Spinal cord (tissue), 10 donors: ENCODE measurements around the gene CFAP58. TPM values are rescaled to one million over a fixed set of nuclear protein-coding genes. Genes with fewer than 3 reads are reported as not detected.
A peak's percentile ranks its signal among the peaks of the same experiment; 100 is the strongest.

Experiments
- DNase-seq, 6 donors: peaks; one replicate each; pipeline versions ENCODE4 v3.0.0 to v3.0.0-alpha.2; 2013 to 2015; ENCODE audit warnings: low spot score in 6 of 6, low read depth in 4 of 6
- H3K27ac ChIP-seq: one replicate; pipeline ENCODE4 v1.5.1; 2013; ENCODE audit warnings: low read depth, low read length, control low read depth
- H3K27me3 ChIP-seq: one replicate; pipeline ENCODE4 v1.6.1; 2013; ENCODE audit warnings: low read length; ENCODE audit not compliant: control insufficient read depth, insufficient read depth
- H3K36me3 ChIP-seq: one replicate; pipeline ENCODE4 v1.6.1; 2013; ENCODE audit warnings: low read length; ENCODE audit not compliant: control insufficient read depth, insufficient read depth
- H3K4me1 ChIP-seq: one replicate; pipeline ENCODE4 v1.6.1; 2013; ENCODE audit warnings: low read length; ENCODE audit not compliant: control insufficient read depth, insufficient read depth
- H3K4me3 ChIP-seq: one replicate; pipeline ENCODE4 v1.5.1; 2013; ENCODE audit warnings: low read depth, low read length, control low read depth
- H3K9me3 ChIP-seq: one replicate; pipeline ENCODE4 v1.6.1; 2013; ENCODE audit warnings: low read length; ENCODE audit not compliant: control insufficient read depth, insufficient read depth
- WGBS: methylation state at CpG from one replicate; pipeline ENCODE4 v1.1.5; 2013; ENCODE audit warnings: missing lambda C conversion rate; ENCODE audit not compliant: insufficient coverage; 5-methylcytosine and 5-hydroxymethylcytosine counted together
- polyA plus RNA-seq, 2 donors: library from polyadenylated mRNA; unstranded; fragments of 120-200 nt; gene quantifications; one replicate each; pipeline ENCODE4 v1.2.1, GENCODE V29; 2013; ENCODE audit not compliant: insufficient read length in 2 of 2
- total RNA-seq, 2 donors: library from RNA; depleted of rRNA in 1 of 2; stranded (reverse); fragments of 120-200 nt in 1 of 2; fragments of >200 nt in 1 of 2; gene quantifications; one replicate each; pipeline versions ENCODE4 v1.2.3 to v1.2.4, GENCODE V29; 2013 to 2014
- donor health status: healthy.

The CFAP58 gene
- total and polyA plus RNA-seq, 4 donors = 0.74 to 2.3 (median 1.0) TPM

DNA sequence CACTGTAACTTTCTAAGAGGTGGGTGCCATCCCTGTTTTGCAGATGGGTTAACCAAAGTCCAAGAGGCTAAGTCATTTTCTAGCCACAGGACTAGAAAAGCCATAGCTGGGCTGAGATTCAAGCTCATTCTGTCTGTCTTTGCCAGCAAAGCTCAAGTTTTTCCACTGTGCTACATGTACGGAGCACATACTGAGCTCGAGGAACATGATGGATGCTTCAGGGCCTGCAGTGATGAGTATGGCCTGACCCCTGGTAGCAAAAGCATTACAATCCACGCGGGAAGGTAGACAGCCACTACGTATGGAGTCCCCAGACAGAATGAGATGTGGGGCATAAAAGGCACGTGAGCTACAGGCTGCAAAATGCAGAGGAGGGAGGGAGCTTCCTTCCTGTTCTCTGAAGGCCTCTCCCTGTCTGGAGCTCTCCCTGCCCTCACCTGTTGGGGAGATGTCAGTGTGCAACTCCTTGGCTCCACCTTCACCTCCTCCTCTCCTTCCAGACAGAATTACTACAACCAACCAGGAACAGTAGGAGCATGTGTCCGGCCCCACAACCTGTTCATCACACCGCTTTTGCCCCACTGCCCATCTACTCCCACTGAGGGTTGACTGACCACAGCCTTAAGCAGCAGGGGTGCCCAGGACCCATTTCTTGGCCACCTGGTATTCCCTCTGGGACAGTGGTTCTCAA is 31.8 kb upstream of the CFAP58 start:
- no peak overlapping the region for H3K4me3 ChIP-seq
- DNase-seq = no peak
- WGBS = 75% methylated on average over 8 of the region's 8 CpGs
- peaks cover 4% of the 10 kb centered on the region for H3K36me3 ChIP-seq
- H3K4me1 ChIP-seq = peaks cover 67% of the 10 kb centered on the region
- no peak overlapping the region for H3K27ac ChIP-seq
- no peaks in the 10 kb centered on the region for H3K9me3 ChIP-seq
- no peaks in the 10 kb centered on the region for H3K27me3 ChIP-seq

- Histone ChIP-seq H3K4me1 (peaks cover 72% of the 10 kb centered on the region), H3K4me3 (no peak overlapping the region), H3K27me3 (no peaks in the 10 kb centered on the region), H3K9me3 (no peaks in the 10 kb centered on the region), H3K36me3 (peaks cover 4% of the 10 kb centered on the region), H3K27ac (no peak overlapping the region)
- peak in 1 of 6 donors; percentile 45 for DNase-seq
- WGBS = 55% methylated on average over 6 of the region's 7 CpGs
These were observed 31.2 kb upstream of the CFAP58 start for GRCh38 chr10:104322416-104322782.

DNA sequence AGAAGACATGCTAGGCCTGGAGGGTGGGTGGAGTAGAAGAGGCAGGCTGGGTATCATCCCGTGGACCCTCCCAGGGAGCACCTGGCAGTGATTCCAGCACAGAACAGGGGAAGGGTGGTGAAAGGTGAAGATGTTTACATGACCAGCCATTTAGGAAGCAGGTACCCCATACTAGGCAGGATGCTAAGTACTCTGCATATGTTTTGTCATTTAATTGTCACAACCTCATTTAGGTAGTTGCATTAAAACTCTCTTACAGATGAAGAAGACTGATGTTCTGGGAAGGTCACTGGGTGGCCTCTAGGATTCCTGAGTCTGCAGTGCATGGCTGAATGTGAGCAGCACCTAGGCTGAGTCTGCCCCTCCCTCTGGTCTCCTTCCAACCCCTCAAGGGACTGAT is 30.5 kb upstream of the CFAP58 start:
- H3K4me1 ChIP-seq = peaks cover 79% of the 10 kb centered on the region
- H3K9me3 ChIP-seq = no peaks in the 10 kb centered on the region
- no peak overlapping the region for H3K27ac ChIP-seq
- DNase-seq = no peak
- H3K4me3 ChIP-seq = no peak overlapping the region
- 100% methylated on average over 1 of the region's 1 CpG for WGBS
- H3K36me3 ChIP-seq = peaks cover 4% of the 10 kb centered on the region
- H3K27me3 ChIP-seq = no peaks in the 10 kb centered on the region

DNA sequence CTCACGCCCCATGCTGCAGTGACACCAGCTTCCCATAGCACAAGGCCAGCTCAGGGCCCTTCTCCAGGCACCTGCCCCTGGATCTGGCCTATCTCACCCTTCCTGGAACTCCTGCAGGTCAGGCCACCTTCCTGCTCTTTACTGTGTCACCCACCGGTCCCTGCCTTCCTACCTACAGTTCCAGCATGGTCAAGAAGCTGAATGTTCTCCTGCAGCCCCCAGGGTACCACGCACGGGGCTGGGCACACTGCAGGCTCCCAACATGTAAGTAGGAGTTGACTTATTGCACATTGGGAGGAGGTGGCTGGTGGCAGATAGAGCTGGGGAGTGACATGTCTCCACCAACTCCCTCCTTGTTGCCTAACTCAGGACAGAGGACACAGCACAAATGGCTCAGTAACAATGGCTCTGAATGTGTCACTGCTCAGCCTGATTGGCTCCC is 29.9 kb upstream of the CFAP58 start:
- no peak overlapping the region for H3K27ac ChIP-seq
- WGBS = 89% methylated on average over 2 of the region's 4 CpGs

DNA sequence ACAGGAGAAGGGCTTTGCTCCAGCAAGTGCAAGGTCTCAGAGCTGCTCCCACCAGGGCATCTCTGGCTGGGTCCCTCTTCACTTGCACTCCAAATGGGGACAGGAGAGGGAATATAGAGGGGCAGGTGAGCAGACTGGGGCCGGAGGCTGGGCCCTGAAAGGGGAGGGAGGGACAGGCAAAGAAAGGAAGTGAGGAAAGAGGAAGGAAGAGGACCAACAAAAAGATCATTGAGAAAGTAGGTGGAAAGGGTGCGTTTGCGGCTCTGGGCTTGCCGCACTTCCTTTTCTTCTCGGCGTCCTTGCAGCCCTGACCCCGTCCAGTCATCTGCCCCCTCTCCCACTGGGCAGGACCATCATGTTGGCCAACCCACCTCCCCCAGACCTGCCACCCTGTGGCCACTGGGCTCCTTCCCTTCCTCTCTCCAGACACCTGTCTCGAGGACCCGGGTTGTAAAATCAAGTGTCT is 29.4 kb upstream of the CFAP58 start:
- 60% methylated on average over 2 of the region's 9 CpGs for WGBS
- Histone ChIP-seq H3K27ac (no peak overlapping the region), H3K4me1 (peaks cover 84% of the 10 kb centered on the region), H3K4me3 (no peak overlapping the region), H3K36me3 (peaks cover 4% of the 10 kb centered on the region), H3K27me3 (no peaks in the 10 kb centered on the region), H3K9me3 (no peaks in the 10 kb centered on the region)
- DNase-seq = no peak

More for the DNA sequence above, 29.9 kb upstream of the CFAP58 start:
- no peak for DNase-seq
- H3K27me3 ChIP-seq = no peaks in the 10 kb centered on the region
- peaks cover 4% of the 10 kb centered on the region for H3K36me3 ChIP-seq
- H3K4me3 ChIP-seq = no peak overlapping the region
- no peaks in the 10 kb centered on the region for H3K9me3 ChIP-seq
- peaks cover 84% of the 10 kb centered on the region for H3K4me1 ChIP-seq

GRCh38 chr10:104324931-104325330 is 28.7 kb upstream of the CFAP58 start:
- Histone ChIP-seq H3K36me3 (peaks cover 4% of the 10 kb centered on the region), H3K4me1 (peaks cover 86% of the 10 kb centered on the region), H3K27me3 (no peaks in the 10 kb centered on the region), H3K27ac (peak overlapping the region; percentile 12), H3K4me3 (no peak overlapping the region), H3K9me3 (no peaks in the 10 kb centered on the region)
- 92% methylated on average over 6 of the region's 10 CpGs for WGBS
- no peak for DNase-seq

DNA sequence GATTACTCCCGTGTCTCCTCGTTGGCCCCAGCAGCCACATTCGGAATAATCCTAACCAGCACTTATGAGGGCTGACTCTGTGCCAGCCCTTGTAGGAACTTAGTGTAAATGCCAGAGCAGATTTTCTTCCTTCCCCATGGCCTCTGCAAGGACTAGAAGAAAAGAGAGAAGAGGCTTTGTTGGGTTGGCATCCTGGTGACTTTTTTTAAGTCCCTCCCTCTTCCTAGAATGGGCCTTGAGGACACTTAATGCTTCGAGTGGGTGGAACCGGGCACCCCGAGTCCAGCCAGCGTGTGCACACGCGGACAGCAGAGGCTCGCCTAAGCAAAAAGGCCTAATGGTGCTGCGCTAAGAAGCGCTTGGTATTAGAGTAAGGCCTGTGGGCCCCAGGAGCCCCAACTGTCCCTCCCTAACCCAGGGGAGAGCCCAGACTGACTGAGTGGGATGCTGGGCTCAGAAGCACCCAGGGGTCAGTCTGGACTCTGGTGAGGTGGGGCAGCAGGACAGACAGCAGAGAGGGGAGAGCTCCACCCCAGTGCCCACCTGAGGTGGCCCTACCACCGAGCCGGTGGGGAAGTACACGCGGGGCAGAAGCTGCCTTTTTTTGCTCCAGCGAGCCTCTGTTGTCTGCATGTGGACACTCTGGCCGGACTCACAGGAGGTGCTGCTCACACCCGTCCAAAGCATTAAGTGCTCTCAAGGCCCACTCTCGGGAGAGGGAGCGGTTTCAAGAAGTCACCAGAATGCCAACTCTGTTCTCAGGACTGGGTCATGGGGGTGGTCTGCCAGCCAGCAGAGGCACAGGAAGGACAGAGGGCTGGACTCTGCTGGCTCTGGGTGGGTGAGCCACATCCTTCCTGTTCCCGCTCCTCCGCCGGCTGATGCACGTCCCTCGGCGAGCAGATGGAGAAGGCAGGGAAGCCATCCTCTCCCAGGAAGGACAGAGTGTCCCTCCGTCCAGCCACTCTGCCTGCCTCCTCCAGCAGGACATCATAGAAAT is 27.9 kb upstream of the CFAP58 start:
- peaks cover 4% of the 10 kb centered on the region for H3K36me3 ChIP-seq
- WGBS = 78% methylated on average over 25 of the region's 28 CpGs
- DNase-seq = no peak
- H3K4me3 ChIP-seq = no peak overlapping the region
- H3K4me1 ChIP-seq = peaks cover 87% of the 10 kb centered on the region
- H3K9me3 ChIP-seq = no peaks in the 10 kb centered on the region
- H3K27ac ChIP-seq = peak overlapping the region; percentile 12
- H3K27me3 ChIP-seq = no peaks in the 10 kb centered on the region

- Histone ChIP-seq H3K9me3 (no peaks in the 10 kb centered on the region), H3K36me3 (peaks cover 4% of the 10 kb centered on the region), H3K27me3 (no peaks in the 10 kb centered on the region), H3K4me1 (peaks cover 87% of the 10 kb centered on the region), H3K27ac (no peak overlapping the region), H3K4me3 (no peak overlapping the region)
- no peak for DNase-seq
- WGBS = 84% methylated on average over 9 of the region's 9 CpGs
These were observed 26.5 kb upstream of the CFAP58 start for GRCh38 chr10:104326991-104327610.
